Panc1 (cell line): Measurements from ENCODE around the gene CHODL. TPM values are rescaled to one million over a fixed set of nuclear protein-coding genes. Genes with fewer than 3 reads are reported as not detected.

Experiments used
- ATAC-seq: fragments of 200-7000 bp; cut with Tn5 transposase; 2 replicates; pipeline ENCODE4 v1.9.1; 2020; ENCODE audit warnings: mild to moderate bottlenecking, moderate library complexity
- BruUV-seq: library from RNA; stranded (reverse); fragments of 400-500 nt; replicated peaks from 2 replicates; lab custom pipeline; 2021; lab: Mats Ljungman, UMichigan
- CTCF ChIA-PET: fragments of 300-600 bp; sonication (Branson Sonifier 250); formaldehyde crosslinking; loops from one replicate; lab custom pipeline; 2022; ENCODE audit warnings: antibody characterized with exemption; lab: Charles Lee
- POLR2A ChIA-PET: fragments of 300-600 bp; sonication (Branson Sonifier 250); formaldehyde crosslinking; loops from one replicate; lab custom pipeline; 2022; ENCODE audit warnings: antibody characterized with exemption; lab: Charles Lee
- DNase-seq: peaks from one replicate; pipeline ENCODE4 v3.0.0-alpha.2; 2010; ENCODE audit warnings: low read depth, low spot score
- H3K27ac ChIP-seq: 2 replicates; pipeline ENCODE4 v1.5.1; 2011; ENCODE audit warnings: mild to moderate bottlenecking, low read length, inconsistent platforms
- H3K27me3 ChIP-seq: fragments of 200-500 bp; sonication (Bioruptor generic); 2 replicates; pipeline ENCODE4 v1.6.0; 2014; ENCODE audit warnings: low read length, inconsistent platforms; ENCODE audit not compliant: control insufficient read depth, insufficient read depth
- H3K36me3 ChIP-seq: fragments of 200-500 bp; sonication (Bioruptor generic); 2 replicates; pipeline ENCODE4 v1.5.1; 2014; ENCODE audit warnings: inconsistent platforms, mild to moderate bottlenecking, low read length, moderate library complexity; ENCODE audit not compliant: control insufficient read depth, insufficient read depth
- H3K4me1 ChIP-seq: 2 replicates; pipeline ENCODE4 v1.5.1; 2011; ENCODE audit warnings: inconsistent platforms, mild to moderate bottlenecking, low read length, moderate library complexity; ENCODE audit not compliant: control insufficient read depth, insufficient read depth
- H3K4me3 ChIP-seq, 2 experiments: 2 replicates each; pipeline ENCODE4 v1.5.1; 2011 to 2012; ENCODE audit warnings: low read depth in 2 of 2, low read length in 2 of 2, mild to moderate bottlenecking in 2 of 2, inconsistent platforms in 1 of 2, moderate library complexity in 1 of 2
- H3K9me3 ChIP-seq: fragments of 200-500 bp; sonication (Bioruptor generic); 2 replicates; pipeline ENCODE4 v1.5.1; 2014; ENCODE audit warnings: low read depth, mild to moderate bottlenecking, inconsistent platforms, low read length, moderate library complexity; ENCODE audit not compliant: control insufficient read depth, insufficient read depth
- CTCF ChIP-seq: fragments of 450-650 bp; IDR thresholded peaks from 2 replicates; pipeline ENCODE4 v1.5.1; 2017; ENCODE audit warnings: mild to moderate bottlenecking
- POLR2AphosphoS5 ChIP-seq: IDR thresholded peaks from 2 replicates; pipeline ENCODE4 v1.6.1; 2012; ENCODE audit warnings: mild to moderate bottlenecking, low read depth, low read length, moderate library complexity
- REST ChIP-seq, 2 experiments: IDR thresholded peaks; 2 replicates each; pipeline ENCODE4 v1.6.1; 2011 to 2012; ENCODE audit warnings: low read depth in 2 of 2, control low read depth in 1 of 2, low read length in 1 of 2, mild to moderate bottlenecking in 1 of 2, moderate library complexity in 1 of 2; ENCODE audit not compliant: insufficient read depth in 1 of 2
- SIN3A ChIP-seq: IDR thresholded peaks from 2 replicates; pipeline ENCODE4 v1.6.1; 2012; ENCODE audit warnings: low read depth, mild to moderate bottlenecking, low read length, moderate library complexity, borderline replicate concordance; ENCODE audit not compliant: insufficient read depth
- TCF7L2 ChIP-seq: IDR thresholded peaks from 2 replicates; pipeline ENCODE4 v1.6.1; 2011; ENCODE audit warnings: mild to moderate bottlenecking, low read depth, low read length, inconsistent platforms
- in situ Hi-C: cut with HindIII; loops from 2 replicates; pipeline ENCODE4 v1.10.0; 2016; ENCODE audit warnings: low sequenced_read_pairs, low pct_unique_long_range_greater_than_20kb
- intact Hi-C: fragments of 100-400 bp; cut with micrococcal nuclease; formaldehyde crosslinking; loops from one replicate; pipeline ENCODE4 v1.10.0; 2022; ENCODE audit not compliant: unreplicated experiment
- total RNA-seq: library from RNA; stranded (reverse); gene quantifications from one replicate; pipeline ENCODE4 v1.2.1, GENCODE V29; 2021; ENCODE audit not compliant: unreplicated experiment

The CHODL gene
- total RNA-seq, 1 experiment from 2014 or later: 0.10 TPM

DNA sequence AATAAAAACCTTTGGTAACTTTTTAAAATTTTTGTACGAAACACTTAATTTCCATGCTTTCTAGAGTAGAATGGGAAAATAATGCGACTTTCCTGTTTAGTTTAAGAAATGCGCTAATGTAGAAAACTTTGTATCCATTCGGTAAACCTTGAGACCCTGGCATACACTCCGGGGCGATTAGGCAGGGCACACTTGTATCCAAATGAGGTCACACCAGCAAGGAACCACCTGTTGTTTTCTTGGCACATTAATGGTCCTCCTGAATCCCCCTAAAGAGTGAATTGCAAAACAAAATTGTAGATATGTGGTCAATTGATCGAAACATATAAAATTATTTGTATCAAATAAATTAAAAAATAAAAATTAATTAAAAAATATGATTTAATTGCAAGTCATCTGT lies 25.2 kb downstream of the CHODL start:
- ChIA-PET CTCF (no interaction called here), POLR2A (no interaction called here)
- no TSS peak for BruUV-seq
- no peak overlapping the region for H3K4me3 ChIP-seq
- H3K27ac ChIP-seq: no peak overlapping the region
- no peak for ATAC-seq
- DNase-seq: no peak
- in situ Hi-C loops (no loop called here), intact Hi-C loops (no loop called here)
- no peaks in the 10 kb centered on the region for H3K36me3 ChIP-seq
- no peaks in the 10 kb centered on the region for H3K27me3 ChIP-seq
- no peak for TF ChIP-seq TCF7L2
- TF ChIP-seq REST (IDR thresholded peaks at IDR 0.05; ENCODE audit: insufficient read depth in 1 of 2, low read depth in 2 of 2, low read length in 1 of 2): no peak
- no peak for TF ChIP-seq SIN3A
- no peak for TF ChIP-seq POLR2AphosphoS5
- no peak for TF ChIP-seq CTCF
- no peaks in the 10 kb centered on the region for H3K4me1 ChIP-seq
- H3K9me3 ChIP-seq: no peaks in the 10 kb centered on the region

DNA sequence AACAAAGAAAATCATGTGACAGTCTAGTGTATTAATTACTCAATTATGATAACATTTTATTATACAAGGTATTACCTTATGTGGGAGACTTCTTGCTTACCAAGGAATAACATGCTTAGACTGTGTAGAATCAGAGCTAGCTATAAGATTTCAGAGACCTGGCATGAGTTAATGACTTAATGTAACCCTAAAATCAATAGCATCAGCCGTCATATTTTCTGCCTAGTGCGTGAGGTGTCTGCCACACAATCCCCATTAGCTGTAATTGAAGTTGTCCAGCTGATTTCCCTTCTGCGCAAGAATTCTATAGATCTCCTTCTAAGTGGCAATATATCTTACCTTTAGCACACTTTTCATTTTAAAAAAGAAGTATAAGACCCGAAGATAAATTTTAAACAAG lies 28.8 kb downstream of the CHODL start:
- ATAC-seq (no peak), DNase-seq (no peak)
- Histone ChIP-seq H3K36me3 (no peaks in the 10 kb centered on the region), H3K27me3 (no peaks in the 10 kb centered on the region), H3K4me3 (no peak overlapping the region), H3K4me1 (no peaks in the 10 kb centered on the region), H3K27ac (no peak overlapping the region), H3K9me3 (no peaks in the 10 kb centered on the region)
- ChIA-PET POLR2A (no interaction called here), CTCF (no interaction called here)
- intact Hi-C loops: no loop called here
- in situ Hi-C loops: no loop called here
- no TSS peak for BruUV-seq
- no peak for TF ChIP-seq CTCF
- TF ChIP-seq REST (IDR thresholded peaks at IDR 0.05; ENCODE audit: insufficient read depth in 1 of 2, low read depth in 2 of 2, low read length in 1 of 2): no peak
- no peak for TF ChIP-seq SIN3A
- TF ChIP-seq POLR2AphosphoS5: no peak
- TF ChIP-seq TCF7L2: no peak
